ENCODE results near the gene HAUS3. TPM values are rescaled to one million over a fixed set of nuclear protein-coding genes. Genes with fewer than 3 reads are reported as not detected.

The HAUS3 gene
- total RNA-seq, 1 experiment from 2014 or later = 11.9 TPM

DNA sequence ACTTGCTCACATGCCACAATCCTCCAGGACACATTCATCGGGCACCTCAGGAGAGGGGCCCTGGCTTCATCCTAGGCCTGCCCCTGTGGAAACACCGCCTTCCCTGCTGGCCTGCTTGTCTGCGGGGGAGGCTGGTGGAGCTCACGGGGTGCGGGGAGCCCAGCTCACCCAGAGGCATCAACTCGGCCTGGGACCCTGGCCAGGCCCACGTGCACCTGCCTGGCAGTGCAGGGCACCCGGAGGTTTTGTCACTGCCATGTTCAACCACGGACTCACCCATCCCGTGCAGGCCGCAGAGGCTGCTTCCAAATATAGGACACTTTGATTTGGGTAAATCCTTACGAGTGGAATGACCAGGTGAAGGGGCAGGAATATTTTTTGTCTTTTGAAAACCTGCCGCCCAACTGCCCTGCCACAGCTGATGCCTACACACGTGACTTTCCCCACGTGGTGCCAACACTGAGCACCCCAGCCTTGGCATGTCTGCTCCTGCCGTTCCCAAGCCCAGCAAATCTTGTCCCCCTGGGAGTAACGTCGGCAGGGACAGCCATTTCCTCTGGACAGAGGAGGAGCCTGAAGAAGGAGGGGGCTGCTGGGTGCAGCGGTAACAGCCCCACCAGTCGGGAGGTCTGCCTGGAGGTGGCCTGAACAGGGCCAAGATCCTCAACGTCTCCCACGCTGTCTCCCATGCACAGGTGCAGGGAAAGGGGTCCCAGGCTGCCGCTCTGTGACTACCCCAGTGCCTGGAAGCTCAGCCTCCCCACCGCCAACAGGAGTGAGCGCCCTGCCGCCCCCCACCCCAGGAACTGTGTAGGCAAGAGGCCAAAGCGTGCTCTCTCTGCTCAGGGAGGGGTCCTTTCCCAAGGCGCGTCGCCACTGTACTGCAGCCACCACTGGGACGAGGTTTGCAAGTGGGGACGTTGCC lies 11.5 kb upstream of the HAUS3 start:
- DNase-seq (ENCODE audit: low spot score) = peak; percentile 7
- no peak overlapping the region for H3K4me3 Mint-ChIP-seq

DNA sequence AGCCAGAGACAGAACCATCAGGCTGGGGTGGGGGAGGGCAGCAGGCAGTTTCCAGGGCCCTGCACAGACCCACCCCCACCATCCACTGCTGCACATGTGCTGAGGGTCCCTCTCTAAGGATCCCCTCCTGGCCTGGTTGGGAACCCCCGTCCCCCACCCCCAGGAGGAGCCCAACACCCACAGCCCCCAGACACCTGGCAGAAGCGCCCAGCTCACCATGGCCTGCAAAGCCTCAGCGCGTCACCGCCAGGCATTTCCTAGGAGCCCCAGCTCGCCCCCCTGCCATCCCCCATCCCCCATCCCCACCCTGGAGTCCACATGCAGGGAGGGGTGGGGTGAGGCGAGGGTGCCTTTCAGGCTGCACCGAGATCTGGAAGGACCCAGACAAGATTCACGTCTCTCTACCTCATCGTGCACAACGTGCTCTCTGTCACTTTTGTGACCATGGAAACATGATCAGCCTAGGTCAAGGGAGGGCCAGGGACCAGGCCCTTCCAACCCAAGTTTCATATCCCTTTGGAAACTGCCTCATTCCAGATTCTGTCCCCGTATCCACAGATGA lies 10.7 kb upstream of the HAUS3 start:
- H3K4me1 Mint-ChIP-seq = peaks cover 13% of the 10 kb centered on the region; the same call in 1 of the 2 replicates
- no peak for DNase-seq (ENCODE audit: low spot score)
- POLR2A ChIA-PET = no interaction called here
- H3K27ac Mint-ChIP-seq = peak overlapping the region; percentile 66
- no peak for ATAC-seq
- CTCF ChIA-PET = interaction anchor here (1.2 kb wide), 1 partner anchor 34 kb away, joined by 4 read pairs; no protein-coding TSS in a partner anchor
- H3K4me3 Mint-ChIP-seq = no peak overlapping the region
- H3K36me3 Mint-ChIP-seq = no peaks in the 10 kb centered on the region
- no peaks in the 10 kb centered on the region for H3K27me3 Mint-ChIP-seq (ENCODE audit: low read depth)
- H3K9me3 Mint-ChIP-seq = no peaks in the 10 kb centered on the region
- TF ChIP-seq NFE2L1 (CRISPR knock-in tag; IDR thresholded peaks at IDR 0.05) (no peak), ZNF121 (CRISPR knock-in tag; IDR thresholded peaks at IDR 0.05) (no peak), FOXP1 (CRISPR knock-in tag; IDR thresholded peaks at IDR 0.05; ENCODE audit: borderline replicate concordance) (no peak), FOXJ3 (CRISPR knock-in tag; IDR thresholded peaks at IDR 0.05; ENCODE audit: borderline replicate concordance) (no peak), ESRRA (CRISPR knock-in tag; IDR thresholded peaks at IDR 0.05; ENCODE audit: borderline replicate concordance) (no peak)
- TF ChIP-seq, protein P1, sequence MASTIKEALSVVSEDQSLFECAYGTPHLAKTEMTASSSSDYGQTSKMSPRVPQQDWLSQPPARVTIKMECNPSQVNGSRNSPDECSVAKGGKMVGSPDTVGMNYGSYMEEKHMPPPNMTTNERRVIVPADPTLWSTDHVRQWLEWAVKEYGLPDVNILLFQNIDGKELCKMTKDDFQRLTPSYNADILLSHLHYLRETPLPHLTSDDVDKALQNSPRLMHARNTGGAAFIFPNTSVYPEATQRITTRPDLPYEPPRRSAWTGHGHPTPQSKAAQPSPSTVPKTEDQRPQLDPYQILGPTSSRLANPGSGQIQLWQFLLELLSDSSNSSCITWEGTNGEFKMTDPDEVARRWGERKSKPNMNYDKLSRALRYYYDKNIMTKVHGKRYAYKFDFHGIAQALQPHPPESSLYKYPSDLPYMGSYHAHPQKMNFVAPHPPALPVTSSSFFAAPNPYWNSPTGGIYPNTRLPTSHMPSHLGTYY (CRISPR knock-in tag; IDR thresholded peaks at IDR 0.05) = no peak
- TF ChIP-seq, protein P2, sequence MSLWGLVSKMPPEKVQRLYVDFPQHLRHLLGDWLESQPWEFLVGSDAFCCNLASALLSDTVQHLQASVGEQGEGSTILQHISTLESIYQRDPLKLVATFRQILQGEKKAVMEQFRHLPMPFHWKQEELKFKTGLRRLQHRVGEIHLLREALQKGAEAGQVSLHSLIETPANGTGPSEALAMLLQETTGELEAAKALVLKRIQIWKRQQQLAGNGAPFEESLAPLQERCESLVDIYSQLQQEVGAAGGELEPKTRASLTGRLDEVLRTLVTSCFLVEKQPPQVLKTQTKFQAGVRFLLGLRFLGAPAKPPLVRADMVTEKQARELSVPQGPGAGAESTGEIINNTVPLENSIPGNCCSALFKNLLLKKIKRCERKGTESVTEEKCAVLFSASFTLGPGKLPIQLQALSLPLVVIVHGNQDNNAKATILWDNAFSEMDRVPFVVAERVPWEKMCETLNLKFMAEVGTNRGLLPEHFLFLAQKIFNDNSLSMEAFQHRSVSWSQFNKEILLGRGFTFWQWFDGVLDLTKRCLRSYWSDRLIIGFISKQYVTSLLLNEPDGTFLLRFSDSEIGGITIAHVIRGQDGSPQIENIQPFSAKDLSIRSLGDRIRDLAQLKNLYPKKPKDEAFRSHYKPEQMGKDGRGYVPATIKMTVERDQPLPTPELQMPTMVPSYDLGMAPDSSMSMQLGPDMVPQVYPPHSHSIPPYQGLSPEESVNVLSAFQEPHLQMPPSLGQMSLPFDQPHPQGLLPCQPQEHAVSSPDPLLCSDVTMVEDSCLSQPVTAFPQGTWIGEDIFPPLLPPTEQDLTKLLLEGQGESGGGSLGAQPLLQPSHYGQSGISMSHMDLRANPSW (CRISPR knock-in tag; conservative IDR thresholded peaks at IDR 0.05; ENCODE audit: low read depth) = no peak
- TF ChIP-seq, protein P3, sequence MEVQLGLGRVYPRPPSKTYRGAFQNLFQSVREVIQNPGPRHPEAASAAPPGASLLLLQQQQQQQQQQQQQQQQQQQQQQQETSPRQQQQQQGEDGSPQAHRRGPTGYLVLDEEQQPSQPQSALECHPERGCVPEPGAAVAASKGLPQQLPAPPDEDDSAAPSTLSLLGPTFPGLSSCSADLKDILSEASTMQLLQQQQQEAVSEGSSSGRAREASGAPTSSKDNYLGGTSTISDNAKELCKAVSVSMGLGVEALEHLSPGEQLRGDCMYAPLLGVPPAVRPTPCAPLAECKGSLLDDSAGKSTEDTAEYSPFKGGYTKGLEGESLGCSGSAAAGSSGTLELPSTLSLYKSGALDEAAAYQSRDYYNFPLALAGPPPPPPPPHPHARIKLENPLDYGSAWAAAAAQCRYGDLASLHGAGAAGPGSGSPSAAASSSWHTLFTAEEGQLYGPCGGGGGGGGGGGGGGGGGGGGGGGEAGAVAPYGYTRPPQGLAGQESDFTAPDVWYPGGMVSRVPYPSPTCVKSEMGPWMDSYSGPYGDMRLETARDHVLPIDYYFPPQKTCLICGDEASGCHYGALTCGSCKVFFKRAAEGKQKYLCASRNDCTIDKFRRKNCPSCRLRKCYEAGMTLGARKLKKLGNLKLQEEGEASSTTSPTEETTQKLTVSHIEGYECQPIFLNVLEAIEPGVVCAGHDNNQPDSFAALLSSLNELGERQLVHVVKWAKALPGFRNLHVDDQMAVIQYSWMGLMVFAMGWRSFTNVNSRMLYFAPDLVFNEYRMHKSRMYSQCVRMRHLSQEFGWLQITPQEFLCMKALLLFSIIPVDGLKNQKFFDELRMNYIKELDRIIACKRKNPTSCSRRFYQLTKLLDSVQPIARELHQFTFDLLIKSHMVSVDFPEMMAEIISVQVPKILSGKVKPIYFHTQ (CRISPR knock-in tag; IDR thresholded peaks at IDR 0.05) = no peak
- TF ChIP-seq, protein P4, sequence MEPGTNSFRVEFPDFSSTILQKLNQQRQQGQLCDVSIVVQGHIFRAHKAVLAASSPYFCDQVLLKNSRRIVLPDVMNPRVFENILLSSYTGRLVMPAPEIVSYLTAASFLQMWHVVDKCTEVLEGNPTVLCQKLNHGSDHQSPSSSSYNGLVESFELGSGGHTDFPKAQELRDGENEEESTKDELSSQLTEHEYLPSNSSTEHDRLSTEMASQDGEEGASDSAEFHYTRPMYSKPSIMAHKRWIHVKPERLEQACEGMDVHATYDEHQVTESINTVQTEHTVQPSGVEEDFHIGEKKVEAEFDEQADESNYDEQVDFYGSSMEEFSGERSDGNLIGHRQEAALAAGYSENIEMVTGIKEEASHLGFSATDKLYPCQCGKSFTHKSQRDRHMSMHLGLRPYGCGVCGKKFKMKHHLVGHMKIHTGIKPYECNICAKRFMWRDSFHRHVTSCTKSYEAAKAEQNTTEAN (CRISPR knock-in tag; IDR thresholded peaks at IDR 0.05) = no peak

More for the DNA sequence above, 11.5 kb upstream of the HAUS3 start:
- H3K27me3 Mint-ChIP-seq (ENCODE audit: low read depth) = no peaks in the 10 kb centered on the region
- H3K4me1 Mint-ChIP-seq = peaks cover 13% of the 10 kb centered on the region; the same call in 1 of the 2 replicates
- ChIA-PET POLR2A (no interaction called here), CTCF (interaction anchor here (1.2 kb wide), 1 partner anchor 33 kb away, joined by 4 read pairs; no protein-coding TSS in a partner anchor)
- H3K9me3 Mint-ChIP-seq = no peaks in the 10 kb centered on the region
- no peak for ATAC-seq
- H3K36me3 Mint-ChIP-seq = no peaks in the 10 kb centered on the region
- TF ChIP-seq ZBTB21 (CRISPR knock-in tag; IDR thresholded peaks at IDR 0.05; ENCODE audit: borderline replicate concordance) (no peak), FOXK1 (CRISPR knock-in tag; IDR thresholded peaks at IDR 0.05) (no peak), NFATC4 (CRISPR knock-in tag; IDR thresholded peaks at IDR 0.05) (no peak), NFYB (CRISPR knock-in tag; conservative IDR thresholded peaks at IDR 0.05; ENCODE audit: low read depth) (no peak), JAZF1 (CRISPR knock-in tag; IDR thresholded peaks at IDR 0.05) (no peak), NR1H2 (CRISPR knock-in tag; IDR thresholded peaks at IDR 0.05) (no peak)
- TF ChIP-seq, protein P3 (CRISPR knock-in tag; IDR thresholded peaks at IDR 0.05) = no peak
- TF ChIP-seq, protein P5, sequence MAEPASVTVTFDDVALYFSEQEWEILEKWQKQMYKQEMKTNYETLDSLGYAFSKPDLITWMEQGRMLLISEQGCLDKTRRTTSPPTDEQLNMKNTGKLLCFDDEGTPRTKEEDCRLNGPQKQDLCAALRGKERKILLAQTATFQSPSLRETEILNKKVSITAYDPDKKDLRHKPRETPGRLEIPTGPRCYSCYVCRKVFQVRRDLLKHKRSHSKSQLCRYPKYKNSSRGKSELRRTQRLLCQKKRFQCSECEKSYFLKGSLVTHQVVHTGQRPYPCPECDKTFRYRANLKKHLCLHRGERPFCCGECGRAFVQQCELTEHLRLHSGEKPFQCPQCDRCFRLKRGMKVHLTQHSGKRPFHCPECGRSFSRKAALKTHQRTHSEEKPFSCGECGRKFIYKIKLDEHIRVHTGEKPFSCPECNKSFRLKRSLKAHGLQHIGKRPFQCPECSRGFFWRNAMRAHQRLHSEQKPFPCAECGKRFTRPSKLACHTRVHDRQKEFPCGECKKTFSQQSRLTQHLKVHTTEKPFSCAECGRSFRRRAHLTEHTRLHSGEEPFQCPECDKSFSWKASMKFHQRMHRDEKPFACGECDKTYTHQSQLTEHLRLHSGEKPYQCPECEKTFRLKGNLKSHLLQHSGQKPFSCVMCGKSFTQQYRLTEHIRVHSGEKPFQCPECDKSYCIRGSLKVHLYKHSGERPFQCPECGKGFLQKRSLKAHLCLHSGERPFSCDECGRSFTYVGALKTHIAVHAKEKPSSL (CRISPR knock-in tag; conservative IDR thresholded peaks at IDR 0.05) = no peak
- TF ChIP-seq, protein P6, sequence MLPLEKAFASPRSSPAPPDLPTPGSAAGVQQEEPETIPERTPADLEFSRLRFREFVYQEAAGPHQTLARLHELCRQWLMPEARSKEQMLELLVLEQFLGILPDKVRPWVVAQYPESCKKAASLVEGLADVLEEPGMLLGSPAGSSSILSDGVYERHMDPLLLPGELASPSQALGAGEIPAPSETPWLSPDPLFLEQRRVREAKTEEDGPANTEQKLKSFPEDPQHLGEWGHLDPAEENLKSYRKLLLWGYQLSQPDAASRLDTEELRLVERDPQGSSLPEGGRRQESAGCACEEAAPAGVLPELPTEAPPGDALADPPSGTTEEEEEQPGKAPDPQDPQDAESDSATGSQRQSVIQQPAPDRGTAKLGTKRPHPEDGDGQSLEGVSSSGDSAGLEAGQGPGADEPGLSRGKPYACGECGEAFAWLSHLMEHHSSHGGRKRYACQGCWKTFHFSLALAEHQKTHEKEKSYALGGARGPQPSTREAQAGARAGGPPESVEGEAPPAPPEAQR (CRISPR knock-in tag; IDR thresholded peaks at IDR 0.05) = no peak
- peak overlapping the region; percentile 66 for H3K27ac Mint-ChIP-seq

All from WTC11 (cell line).